BJ (cell line): ENCODE data around the gene ERICH6. TPM values are rescaled to one million over a fixed set of nuclear protein-coding genes. Genes with fewer than 3 reads are reported as not detected.

Experiments used
- CTCF ChIA-PET: fragments of 350-600 bp; formaldehyde crosslinking; extraction: SDS; loops from one replicate; lab custom pipeline; 2021; ENCODE audit warnings: antibody characterized with exemption, inconsistent platforms; lab: Yijun Ruan, JAX
- POLR2A ChIA-PET: fragments of 300-600 bp; sonication (Branson Sonifier 250); formaldehyde crosslinking; extraction: SDS; loops from one replicate; lab custom pipeline; 2021; ENCODE audit warnings: antibody characterized with exemption; lab: Charles Lee
- DNase-seq: peaks from one replicate; pipeline ENCODE4 v3.0.0-alpha.2; 2011; ENCODE audit warnings: low read depth
- H3K27me3 ChIP-seq: 2 replicates; pipeline ENCODE4 v1.6.0; 2011; ENCODE audit warnings: low read length; ENCODE audit not compliant: control insufficient read depth, insufficient read depth
- H3K36me3 ChIP-seq: 2 replicates; pipeline ENCODE4 v1.5.1; 2011; ENCODE audit warnings: low read length; ENCODE audit not compliant: control insufficient read depth, insufficient read depth
- H3K4me3 ChIP-seq: 2 replicates; pipeline ENCODE4 v1.5.1; 2011; ENCODE audit warnings: low read depth, mild to moderate bottlenecking, control low read depth, low read length
- CTCF ChIP-seq: IDR thresholded peaks from 2 replicates; pipeline ENCODE4 v1.5.1; 2011; ENCODE audit warnings: low read depth, mild to moderate bottlenecking, control low read depth, inconsistent platforms, low read length, moderate library complexity; ENCODE audit not compliant: insufficient read depth
- polyA plus RNA-seq: library from polyadenylated mRNA; depleted of rRNA; stranded (reverse); fragments of >200 nt; gene quantifications from 2 replicates; pipeline ENCODE4 v1.2.3, GENCODE V29; 2011

ERICH6 gene
- polyA plus RNA-seq, 1 experiment = not detected

- ChIA-PET POLR2A (no interaction called here), CTCF (interaction anchor here (1.0 kb wide), 1 partner anchor 14 kb away, joined by 4 read pairs; no protein-coding TSS in a partner anchor)
- Histone ChIP-seq H3K4me3 (no peak overlapping the region), H3K27me3 (no peaks in the 10 kb centered on the region), H3K36me3 (peaks cover 9% of the 10 kb centered on the region)
- TF ChIP-seq CTCF = no peak
- DNase-seq = no peak
These were observed 39.0 kb upstream of the ERICH6 start for GRCh38 chr3:150742679-150743078.

GRCh38 chr3:150742141-150742523, 38.4 kb upstream of the ERICH6 start:
- ChIA-PET POLR2A (no interaction called here), CTCF (no interaction called here)
- Histone ChIP-seq H3K4me3 (no peak overlapping the region), H3K36me3 (peaks cover 9% of the 10 kb centered on the region), H3K27me3 (no peaks in the 10 kb centered on the region)
- DNase-seq = no peak
- no peak for TF ChIP-seq CTCF

GRCh38 chr3:150741497-150742140, 37.9 kb upstream of the ERICH6 start:
- POLR2A ChIA-PET = no interaction called here
- no peaks in the 10 kb centered on the region for H3K27me3 ChIP-seq
- no peak overlapping the region for H3K4me3 ChIP-seq
- CTCF ChIA-PET = no interaction called here
- peaks cover 9% of the 10 kb centered on the region for H3K36me3 ChIP-seq
- no peak for TF ChIP-seq CTCF
- DNase-seq = no peak

- Histone ChIP-seq H3K36me3 (peaks cover 9% of the 10 kb centered on the region), H3K27me3 (no peaks in the 10 kb centered on the region), H3K4me3 (no peak overlapping the region)
- no peak for DNase-seq
- ChIA-PET POLR2A (no interaction called here), CTCF (no interaction called here)
- no peak for TF ChIP-seq CTCF
These were observed 37.2 kb upstream of the ERICH6 start for GRCh38 chr3:150740733-150741496.

- no peak for TF ChIP-seq CTCF
- ChIA-PET CTCF (no interaction called here), POLR2A (no interaction called here)
- Histone ChIP-seq H3K36me3 (peaks cover 9% of the 10 kb centered on the region), H3K27me3 (no peaks in the 10 kb centered on the region), H3K4me3 (no peak overlapping the region)
- DNase-seq = no peak
These were observed 36.3 kb upstream of the ERICH6 start for GRCh38 chr3:150739877-150740645.
